Activated CD8-positive, alpha-beta memory T cell treated with anti-CD3 and anti-CD28 coated beads for 24 hours (primary cell): ENCODE data around the gene B4GALT1.
"Not testable (repeated sequence)": the region's sequence is repeated elsewhere in the genome, so short reads cannot be mapped to it uniquely, and the experiment has no call there.

ENCODE experiments used
- DNase-seq: peaks from one replicate; pipeline ENCODE4 v3.0.0-alpha.2; 2020

Gene B4GALT1

DNA sequence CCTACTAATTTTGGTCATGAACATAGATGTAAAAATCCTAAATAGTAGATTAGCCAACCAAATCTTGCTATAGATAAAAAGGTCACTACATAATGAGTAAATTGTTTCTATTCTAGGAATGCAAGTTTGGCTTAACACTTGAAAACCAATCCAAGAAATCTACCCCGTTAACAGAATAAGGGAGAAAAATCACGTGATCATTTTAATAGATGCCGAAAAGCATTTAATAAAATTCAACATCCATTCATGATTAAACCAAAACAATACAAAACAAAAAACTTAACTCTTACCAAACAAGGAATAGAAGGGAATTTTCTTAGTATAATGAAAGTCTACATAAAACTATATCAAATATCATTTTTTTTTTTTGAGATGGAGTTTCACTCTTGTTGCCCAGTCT lies 69.9 kb downstream of the B4GALT1 start:
- DNase-seq, result no peak

DNA sequence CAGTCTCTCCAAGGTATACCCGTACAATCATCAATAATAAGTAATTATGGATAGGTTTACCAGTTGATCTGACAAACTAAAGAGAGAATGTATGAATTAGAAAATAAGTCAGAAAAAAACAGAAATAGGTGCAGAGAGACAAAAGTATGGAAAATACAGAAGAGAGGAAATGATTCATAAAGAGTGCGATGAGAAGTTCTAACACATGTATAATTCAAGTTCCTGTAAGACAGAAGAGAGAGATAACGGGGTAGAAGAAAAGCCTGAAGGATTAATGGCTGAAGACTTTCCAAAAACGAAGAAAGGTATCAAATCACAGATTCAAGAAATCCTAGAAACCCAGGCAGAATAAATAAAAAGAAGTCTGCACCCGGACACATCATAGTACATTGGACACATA lies 74.5 kb downstream of the B4GALT1 start:
- no peak for DNase-seq

DNA sequence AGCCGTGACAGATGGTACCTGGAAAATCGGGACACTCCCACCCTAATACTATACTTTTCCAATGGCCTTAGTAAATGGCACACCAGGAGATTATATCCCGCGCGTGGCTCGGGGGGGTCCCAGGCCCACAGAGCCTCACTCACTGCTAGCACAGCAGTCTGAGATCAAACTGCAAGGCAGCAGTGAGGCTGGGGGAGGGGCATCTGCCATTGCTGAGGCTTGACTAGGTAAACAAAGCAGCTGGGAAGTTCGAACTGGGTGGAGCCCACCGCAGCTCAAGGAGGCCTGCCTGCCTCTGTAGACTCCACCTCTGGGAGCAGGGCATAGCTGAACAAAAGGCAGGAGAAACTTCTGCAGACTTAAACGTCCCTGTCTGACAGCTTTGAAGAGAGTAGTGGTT lies 81.5 kb downstream of the B4GALT1 start:
- not testable (repeated sequence) for DNase-seq

DNA sequence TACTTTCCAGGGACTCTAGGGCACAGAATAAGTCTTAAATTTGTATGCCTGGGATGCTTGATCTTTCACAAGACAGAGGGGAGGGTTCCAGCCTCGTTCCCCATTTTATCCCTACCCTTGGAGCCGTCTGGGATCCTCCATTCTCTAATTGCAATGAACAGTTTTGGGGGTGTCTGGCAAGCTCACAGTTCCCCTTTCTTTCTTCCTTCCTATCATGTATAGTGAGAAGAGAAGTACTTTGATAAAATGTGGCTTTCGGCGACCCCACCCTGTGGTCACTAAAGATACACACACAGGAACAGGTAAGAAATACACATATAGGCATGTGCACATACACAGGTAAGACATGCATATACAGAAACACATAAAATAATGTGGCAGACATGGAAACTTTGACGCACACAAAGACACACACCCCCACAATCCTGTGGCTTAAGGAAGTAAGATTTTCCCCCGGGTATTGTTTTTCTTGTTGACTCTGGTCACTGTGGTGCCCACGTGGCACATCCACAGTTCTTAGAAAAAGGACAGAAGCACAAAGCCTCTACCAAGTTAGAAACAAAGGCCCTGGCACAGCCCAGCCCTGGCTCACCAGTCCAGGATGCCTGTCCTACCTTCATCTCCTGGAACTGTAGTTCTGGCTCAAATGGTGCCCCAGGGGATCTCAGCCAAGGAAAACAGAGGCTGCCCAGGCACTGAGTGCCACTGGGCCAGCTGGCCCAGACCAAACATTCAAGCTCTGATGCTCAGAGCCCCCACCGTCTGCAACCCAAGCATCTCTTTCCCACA lies 84.4 kb downstream of the B4GALT1 start:
- no peak for DNase-seq

DNA sequence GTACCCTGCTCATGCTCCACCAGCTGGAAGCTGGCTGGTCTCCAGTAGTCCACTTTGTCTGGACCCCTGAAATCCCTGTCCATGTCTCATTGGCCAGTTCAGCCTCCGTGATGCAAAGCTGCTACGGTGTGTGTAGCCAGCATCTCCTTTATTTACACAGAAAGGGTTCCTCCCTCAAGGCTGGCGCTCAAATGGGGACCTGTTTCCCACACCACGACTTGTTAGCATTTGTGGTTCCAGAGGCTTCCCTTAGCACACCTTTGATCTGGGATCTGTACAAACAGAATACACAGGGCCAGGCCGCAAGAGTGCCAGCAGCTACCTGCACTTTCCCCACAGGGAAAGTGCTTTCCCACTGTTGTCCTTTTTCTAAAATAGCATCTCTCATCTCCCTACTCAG lies 85.0 kb downstream of the B4GALT1 start:
- no peak for DNase-seq

DNA sequence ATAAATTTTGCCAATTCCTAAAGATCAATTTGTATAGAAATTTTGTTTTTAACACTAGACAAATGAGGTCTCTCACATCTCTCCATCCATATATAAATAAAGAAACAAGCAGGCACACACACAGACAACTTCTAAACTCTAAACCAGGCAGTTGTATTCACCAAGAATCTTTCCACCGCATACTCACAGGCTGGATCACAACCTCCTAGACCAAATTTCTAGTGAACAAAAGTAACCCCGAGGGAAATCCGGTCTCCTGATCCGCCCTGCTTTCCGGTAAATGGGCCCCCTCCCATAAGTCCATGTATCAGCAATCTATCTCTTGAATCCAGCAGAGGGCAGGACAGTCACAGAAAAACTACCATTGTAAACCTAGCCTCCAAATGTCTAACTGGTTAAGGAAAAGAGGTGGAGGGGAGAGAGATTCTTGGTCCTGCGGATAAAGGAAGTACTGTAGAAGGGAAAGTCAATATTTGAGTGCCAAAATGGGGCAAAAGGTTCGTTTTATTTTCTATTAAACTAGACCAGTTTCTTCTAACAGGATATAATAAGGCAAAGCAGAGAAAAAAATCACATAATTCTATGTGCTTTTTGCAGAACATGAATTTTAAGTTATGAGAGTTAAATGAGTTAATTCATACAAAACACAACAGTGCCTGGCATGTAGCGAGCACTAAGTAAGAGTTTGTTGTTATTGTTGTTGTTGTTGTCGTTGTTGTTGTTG lies 85.8 kb downstream of the B4GALT1 start:
- peak; percentile 72 for DNase-seq

DNA sequence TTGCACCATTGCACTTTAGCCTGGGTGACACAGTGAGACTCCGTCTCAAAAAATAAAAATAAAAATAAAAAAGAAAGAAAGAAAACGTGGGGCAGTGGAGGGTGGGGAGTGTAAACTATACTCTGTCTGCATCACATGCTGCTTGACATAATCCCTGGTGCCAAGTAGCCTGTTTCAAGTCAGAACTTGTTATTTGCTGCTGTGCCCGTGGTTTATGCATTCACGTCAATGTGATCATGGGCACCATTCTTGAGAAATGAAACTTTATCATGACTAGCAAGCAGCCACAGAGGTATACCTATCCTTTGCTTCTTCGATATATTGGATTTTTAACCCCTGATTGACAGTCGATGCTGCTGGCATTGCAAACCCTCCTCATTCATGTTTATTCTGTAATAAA lies 86.6 kb downstream of the B4GALT1 start:
- no peak for DNase-seq

DNA sequence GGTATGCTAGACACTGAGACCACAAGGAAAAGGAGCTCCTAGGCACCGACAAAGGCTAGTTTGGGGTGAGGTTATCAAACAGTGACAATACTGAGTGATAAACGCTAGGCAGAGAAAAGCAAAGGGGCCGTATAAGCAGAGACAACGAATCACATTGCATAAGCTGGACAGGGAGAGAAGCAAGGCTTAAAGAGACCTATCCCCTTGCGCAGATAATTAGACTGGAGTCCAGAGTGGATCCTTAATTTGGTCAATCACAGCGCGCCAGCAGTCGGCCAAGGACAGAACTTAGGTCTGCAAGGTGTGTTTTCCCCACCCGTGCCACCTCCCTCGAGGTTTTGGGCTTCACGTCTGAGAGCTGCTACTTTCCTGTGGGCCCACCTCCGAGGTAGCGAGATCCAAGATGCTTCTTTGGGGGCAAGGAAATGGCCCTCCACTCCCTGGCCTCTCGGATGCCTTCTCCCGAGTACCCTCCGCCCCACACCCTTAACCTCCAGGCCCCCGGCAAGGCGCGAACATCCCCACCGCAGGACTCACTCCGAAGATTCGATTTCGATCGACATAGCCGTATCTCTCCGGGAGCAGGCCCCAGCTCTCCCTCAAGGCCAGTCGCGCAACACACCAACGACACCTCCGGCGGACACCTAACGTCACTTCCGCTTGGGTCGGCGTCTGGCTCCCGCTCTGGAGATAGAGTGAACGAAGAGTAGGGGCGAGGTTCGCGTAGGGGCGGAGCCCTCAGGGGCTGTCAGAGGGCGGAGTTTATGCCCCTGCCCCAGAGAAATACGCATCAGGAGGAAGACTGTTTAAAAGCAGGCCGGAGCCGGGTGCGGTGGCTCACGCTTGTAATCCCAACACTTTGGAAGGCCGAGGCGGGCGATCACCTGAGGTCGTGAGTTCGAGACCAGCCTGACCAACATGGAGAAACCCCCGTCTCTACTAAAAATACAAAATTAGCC lies 90.8 kb downstream of the B4GALT1 start, which contains the start of gene SMU1:
Gene SMU1 (minus strand): TSS at position 629 of the 959 bp plus-strand sequence. CDS start 66 bp downstream, at position 563.
- peak; percentile 94 for DNase-seq

DNA sequence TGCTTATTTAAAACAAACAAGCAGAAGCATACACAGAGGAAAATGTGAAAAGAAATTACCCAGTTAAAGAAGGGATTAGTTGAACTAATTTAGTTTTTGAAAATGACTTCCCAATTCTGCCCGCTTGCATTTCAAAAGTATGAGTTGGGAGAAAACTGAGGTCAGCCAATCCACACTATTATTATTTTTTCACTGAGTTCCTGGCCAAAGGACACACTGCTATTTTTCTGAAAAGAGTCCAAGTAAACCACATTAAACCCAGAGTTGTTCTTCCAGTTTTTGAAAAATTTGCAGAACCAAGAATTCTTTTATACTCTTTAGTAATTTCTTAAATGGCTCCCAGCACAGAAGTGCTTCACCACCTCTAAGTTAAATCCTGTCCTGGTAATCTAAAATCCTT lies 98.1 kb downstream of the B4GALT1 start:
- no peak for DNase-seq

DNA sequence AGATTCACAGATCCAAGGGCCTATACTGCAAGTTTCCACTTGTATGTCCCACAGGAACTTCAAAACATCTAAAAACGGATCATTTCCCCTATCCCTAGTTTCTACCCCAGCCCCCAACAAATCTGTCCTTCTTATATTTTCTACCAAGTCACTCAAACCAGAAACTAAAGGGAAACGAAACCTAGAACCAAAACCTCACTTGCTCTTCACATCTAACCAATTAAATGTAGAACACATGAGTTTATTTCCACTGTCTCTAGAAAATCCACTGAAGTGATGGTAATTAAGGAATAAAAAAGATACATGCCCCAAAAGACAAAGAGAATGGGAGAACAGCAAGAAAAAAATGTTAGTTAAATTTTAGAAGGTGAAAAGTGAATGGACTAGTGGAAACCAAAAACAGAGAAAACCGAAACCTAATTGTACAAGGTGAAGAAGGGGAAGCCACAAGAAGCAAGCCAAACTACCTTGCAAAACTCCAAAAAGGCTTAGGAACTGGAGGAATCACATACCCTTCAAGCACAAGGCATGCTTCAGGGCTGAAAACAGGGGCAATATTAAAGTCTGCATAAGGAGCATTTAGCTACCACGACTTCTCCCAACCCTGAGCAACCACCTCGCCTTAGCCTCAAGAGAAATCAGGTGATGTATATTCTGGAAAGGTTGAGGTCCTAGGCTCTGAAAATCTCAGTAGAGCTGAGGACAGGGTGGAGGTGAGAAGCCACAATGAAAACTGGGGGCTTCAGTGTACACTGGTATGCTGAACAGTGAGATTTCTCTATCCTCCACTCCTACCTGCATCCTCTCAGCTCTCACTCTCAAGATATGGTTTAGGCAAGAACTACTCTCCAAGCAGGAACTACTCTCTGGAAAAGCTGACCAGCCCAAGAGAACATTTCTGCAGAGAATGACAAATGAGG lies 101.7 kb downstream of the B4GALT1 start:
- no peak for DNase-seq
